GM12878 (cell line): ENCODE results near the gene ZBTB5. TPM values are rescaled to one million over a fixed set of nuclear protein-coding genes. Genes with fewer than 3 reads are reported as not detected.

ENCODE experiments used
- BCLAF1 ChIP-seq: fragments of 450-650 bp; IDR thresholded peaks from 2 replicates; pipeline ENCODE4 v1.6.1; 2017; ENCODE audit warnings: antibody characterized with exemption, mild to moderate bottlenecking, moderate library complexity
- BMI1 ChIP-seq: fragments of 450-650 bp; IDR thresholded peaks from 2 replicates; pipeline ENCODE4 v1.6.1; 2016; ENCODE audit warnings: mild to moderate bottlenecking, moderate library complexity, borderline replicate concordance
- E4F1 ChIP-seq: fragments of 450-650 bp; IDR thresholded peaks from 2 replicates; pipeline ENCODE4 v1.6.1; 2018; ENCODE audit warnings: borderline replicate concordance, mild to moderate bottlenecking; ENCODE audit not compliant: partially characterized antibody
- EGR1 ChIP-seq, 2 experiments: IDR thresholded peaks; 1 replicate in 1 of 2; 2 replicates in 1 of 2; pipeline ENCODE4 v1.6.1; 2011 to 2012; ENCODE audit warnings: low read depth in 2 of 2, low read length in 2 of 2, borderline replicate concordance in 1 of 2, mild to moderate bottlenecking in 1 of 2, moderate library complexity in 1 of 2
- EP300 ChIP-seq, 2 experiments: fragments of 150-350 bp in 1 of 2; IDR thresholded peaks; 2 replicates each; pipeline ENCODE4 v1.6.1; 2011 to 2012; ENCODE audit warnings: low read depth in 2 of 2, low read length in 2 of 2, borderline replicate concordance in 1 of 2, improper control_type of control experiment in 1 of 2, inconsistent platforms in 1 of 2; ENCODE audit not compliant: control insufficient read depth in 1 of 2
- HDAC2 ChIP-seq: fragments of 200-600 bp; sonication (generic); IDR thresholded peaks from 2 replicates; pipeline ENCODE4 v1.6.1; 2017
- IKZF1 ChIP-seq: fragments of 450-650 bp; conservative IDR thresholded peaks from 2 replicates; pipeline ENCODE4 v1.6.1; 2017; ENCODE audit warnings: antibody characterized with exemption, mild to moderate bottlenecking
- IKZF2 ChIP-seq, 2 experiments: fragments of 450-650 bp; IDR thresholded peaks; 2 replicates each; pipeline ENCODE4 v1.6.1; 2017; ENCODE audit warnings: mild to moderate bottlenecking in 2 of 2, moderate library complexity in 2 of 2
- IRF3 ChIP-seq: fragments of 450-650 bp; IDR thresholded peaks from 2 replicates; pipeline ENCODE4 v1.6.1; 2014; ENCODE audit warnings: mild to moderate bottlenecking
- JUND ChIP-seq: IDR thresholded peaks from 2 replicates; pipeline ENCODE4 v1.6.1; 2012; ENCODE audit warnings: low read depth, mild to moderate bottlenecking, low read length, improper control_type of control experiment, moderate library complexity
- KAT2A ChIP-seq: conservative IDR thresholded peaks from 2 replicates; pipeline ENCODE4 v1.6.1; 2011; ENCODE audit warnings: low read depth, low read length; ENCODE audit not compliant: control insufficient read depth
- MEF2A ChIP-seq: IDR thresholded peaks from 2 replicates; pipeline ENCODE4 v1.6.1; 2011; ENCODE audit warnings: low read depth, mild to moderate bottlenecking, low read length, moderate library complexity; ENCODE audit not compliant: insufficient read depth
- MYB ChIP-seq: fragments of 150-350 bp; IDR thresholded peaks from 2 replicates; pipeline ENCODE4 v1.6.1; 2014; ENCODE audit warnings: mild to moderate bottlenecking, low read depth, low read length, borderline replicate concordance
- SIX5 ChIP-seq: IDR thresholded peaks from 2 replicates; pipeline ENCODE4 v1.6.1; 2011; ENCODE audit warnings: mild to moderate bottlenecking, low read depth, low read length, moderate library complexity; ENCODE audit not compliant: severe bottlenecking
- SMC3 ChIP-seq: IDR thresholded peaks from 2 replicates; pipeline ENCODE4 v1.6.1; 2011; ENCODE audit warnings: low read length, improper control_type of control experiment, borderline replicate concordance
- TAF1 ChIP-seq: IDR thresholded peaks from 2 replicates; pipeline ENCODE4 v1.6.1; 2011; ENCODE audit warnings: mild to moderate bottlenecking, low read depth, low read length, borderline replicate concordance
- TARDBP ChIP-seq: IDR thresholded peaks from 2 replicates; pipeline ENCODE4 v1.6.1; 2016; ENCODE audit warnings: borderline replicate concordance
- ZBTB4 ChIP-seq: fragments of 450-650 bp; formaldehyde crosslinking; IDR thresholded peaks from 2 replicates; pipeline ENCODE4 v1.4.0; 2022; ENCODE audit warnings: mild to moderate bottlenecking, moderate library complexity
- polyA plus RNA-seq, 11 experiments: library from polyadenylated mRNA; depleted of rRNA in 4 of 11; unstranded in 6 of 11; stranded (reverse) in 5 of 11; fragments of >200 nt; fragmentation: Nextera tagmentation in 4 of 11; fragmentation: Illumina TruSeq in 1 of 11; extraction: Ambion mirVana in 4 of 11; extraction: Trizol in 1 of 11; gene quantifications; 1 replicate in 1 of 11; 2 replicates in 10 of 11; pipeline versions ENCODE4 v1.2.1 to v1.2.3, GENCODE V29; 2011 to 2016; ENCODE audit warnings: inconsistent platforms in 2 of 11, missing spikeins in 2 of 11, low read depth in 1 of 11
- total RNA-seq, 4 experiments: library from RNA; depleted of rRNA in 3 of 4; stranded (reverse); fragments of >200 nt in 3 of 4; fragmentation: Illumina TruSeq in 1 of 4; extraction: Trizol in 1 of 4; gene quantifications; 2 replicates each; pipeline versions ENCODE4 v1.2.1 to v1.2.3, GENCODE V29; 2013 to 2021

The ZBTB5 gene
- total and polyA plus RNA-seq, 10 of the 15 experiments (the other 5 are each of a cell fraction or from before 2014, with no cell fraction given), result 1.4 to 32.5 (median 12.1) TPM

GRCh38 chr9:37390759-37391158 lies 74.5 kb downstream of the ZBTB5 start (continued):
- no peak for TF ChIP-seq BCLAF1
- no peak for TF ChIP-seq EGR1 (IDR thresholded peaks at IDR 0.05; ENCODE audit: borderline replicate concordance in 1 of 2, low read depth in 2 of 2, low read length in 2 of 2)
- TF ChIP-seq KAT2A, result no peak
- peak; percentile 69; the same call in 1 of the 2 replicates for TF ChIP-seq TARDBP
- TF ChIP-seq TAF1, result no peak
- TF ChIP-seq E4F1, result no peak
- no peak for TF ChIP-seq IRF3
- no peak for TF ChIP-seq JUND
- TF ChIP-seq MEF2A, result 0 out of 2 replicates have a peak, but pooled peaks have one; percentile 44
- peak; percentile 79; the same call in 1 of the 2 replicates for TF ChIP-seq IKZF1
- TF ChIP-seq SMC3, result peak; percentile 65; the same call in 1 of the 2 replicates
- no peak for TF ChIP-seq EP300 (IDR thresholded peaks at IDR 0.05; ENCODE audit: borderline replicate concordance in 1 of 2, control insufficient read depth in 1 of 2, low read depth in 2 of 2, low read length in 2 of 2)
- peak; percentile 80 to 83 for TF ChIP-seq IKZF2 (IDR thresholded peaks at IDR 0.05)
- TF ChIP-seq HDAC2, result no peak
- no peak for TF ChIP-seq SIX5
- TF ChIP-seq MYB, result no peak
- TF ChIP-seq ZBTB4 (CRISPR knock-in tag), result no peak
- TF ChIP-seq BMI1, result no peak
